Eye (tissue), 1 donor: ENCODE measurements around the gene GRM4.

Experiments
- DNase-seq: peaks from one replicate; pipeline ENCODE4 v3.0.0-alpha.2; 2015

The GRM4 gene

DNA sequence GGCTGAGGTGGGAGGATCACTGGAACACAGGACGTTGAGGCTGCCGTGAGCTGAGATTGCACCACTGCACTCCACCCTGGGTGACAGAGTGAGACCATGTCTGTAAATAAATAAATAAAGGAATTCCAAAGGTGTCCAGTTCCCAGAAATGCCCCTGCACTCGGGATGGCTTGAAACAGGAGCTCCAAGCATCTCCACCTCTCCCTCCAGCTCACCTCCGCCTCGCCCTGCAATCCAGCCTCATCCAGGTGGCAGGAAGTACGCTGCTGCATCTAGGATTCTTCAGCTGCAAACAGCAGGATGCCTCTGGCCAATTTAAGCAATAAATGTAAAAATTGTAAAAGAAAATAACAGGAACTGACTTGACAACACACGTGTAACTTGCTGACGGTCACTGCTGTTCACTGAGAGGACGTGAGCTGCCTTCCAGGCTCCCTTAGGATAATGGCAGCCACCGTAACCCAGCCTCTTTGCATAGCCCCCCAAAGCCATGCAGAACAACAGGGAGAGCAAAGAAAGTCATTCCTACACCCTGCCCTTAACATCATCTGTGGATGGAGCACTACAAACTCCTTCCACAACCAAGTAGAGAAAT, 11.4 kb upstream of the GRM4 start:
- no peak for DNase-seq

DNA sequence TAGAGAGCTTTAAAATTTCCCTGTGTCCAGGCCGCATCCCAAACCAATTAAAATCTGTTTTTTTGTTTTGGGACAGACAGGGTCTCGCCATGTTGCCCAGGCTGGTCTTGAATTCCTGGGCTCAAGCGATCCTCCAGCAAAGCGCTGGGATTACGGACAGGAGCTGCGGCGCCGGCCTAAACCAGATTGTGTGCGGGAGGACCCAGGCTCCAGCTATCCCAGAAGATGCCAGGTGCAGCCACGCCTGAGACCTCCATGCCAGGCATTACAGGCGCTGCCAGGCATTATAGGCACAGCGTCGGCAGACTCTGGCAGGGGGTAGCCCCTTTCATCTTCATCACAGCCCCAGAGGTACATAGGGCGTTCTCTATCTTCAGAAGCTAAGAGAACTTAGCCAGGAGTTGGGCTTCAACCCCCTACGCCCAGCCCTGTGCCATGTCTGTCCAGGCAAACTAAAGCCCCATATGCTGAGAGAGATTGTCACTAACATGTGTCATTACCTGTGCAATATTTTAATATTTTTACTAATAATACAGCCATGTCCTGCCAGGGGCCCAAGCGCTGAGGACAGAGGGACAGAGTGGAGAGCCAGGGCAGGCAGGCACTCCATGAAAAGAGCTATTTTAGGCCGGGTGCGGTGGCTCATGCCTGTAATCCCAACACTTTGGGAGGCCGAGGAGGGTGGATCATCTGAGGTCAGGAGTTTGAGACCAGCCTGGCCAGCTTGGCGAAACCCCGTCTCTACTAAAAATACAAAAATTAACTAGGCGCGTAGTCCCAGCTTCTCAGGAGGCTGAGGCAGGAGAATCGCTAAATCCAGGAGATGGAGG, 9.8 kb upstream of the GRM4 start:
- DNase-seq = no peak

DNA sequence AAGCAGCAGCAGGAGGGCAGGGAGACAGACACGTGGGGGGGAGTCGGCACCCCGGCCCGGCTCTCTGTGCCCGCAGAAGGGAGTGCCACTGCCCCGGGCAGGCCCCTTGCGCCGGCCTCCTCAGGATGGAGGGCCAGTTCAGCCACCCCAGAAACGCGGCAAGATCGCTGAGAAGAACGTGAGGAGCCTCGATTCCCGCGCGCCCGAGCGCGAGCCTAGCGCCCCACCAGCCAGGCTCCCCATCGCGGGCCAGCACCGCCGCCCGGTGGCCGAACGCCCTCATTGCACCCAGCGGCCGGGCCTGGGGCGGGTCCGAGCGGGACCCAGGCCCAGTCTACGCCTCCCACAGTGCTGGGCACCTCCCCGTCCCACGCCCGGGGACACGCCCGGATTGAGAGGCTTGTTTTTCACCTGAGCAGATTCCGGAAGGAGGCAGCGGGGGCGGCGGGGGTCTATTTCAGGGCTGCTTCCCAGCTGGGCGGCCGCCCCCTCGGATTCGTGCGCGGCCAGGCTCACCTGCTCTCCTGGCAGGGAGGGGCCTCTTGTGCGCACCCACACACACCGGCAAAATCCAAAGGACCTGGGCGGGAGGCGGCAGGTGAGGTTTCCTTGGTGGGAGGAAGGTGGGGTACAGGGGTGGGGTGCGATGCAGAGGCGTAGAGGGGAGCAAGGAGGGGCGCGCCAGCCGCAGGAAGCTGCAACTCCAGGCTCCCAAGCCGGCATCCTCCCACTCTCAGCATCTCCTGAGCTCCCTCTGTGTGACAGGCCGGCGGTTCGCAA, 9.0 kb upstream of the GRM4 start:
- peak; percentile 86 for DNase-seq

DNA sequence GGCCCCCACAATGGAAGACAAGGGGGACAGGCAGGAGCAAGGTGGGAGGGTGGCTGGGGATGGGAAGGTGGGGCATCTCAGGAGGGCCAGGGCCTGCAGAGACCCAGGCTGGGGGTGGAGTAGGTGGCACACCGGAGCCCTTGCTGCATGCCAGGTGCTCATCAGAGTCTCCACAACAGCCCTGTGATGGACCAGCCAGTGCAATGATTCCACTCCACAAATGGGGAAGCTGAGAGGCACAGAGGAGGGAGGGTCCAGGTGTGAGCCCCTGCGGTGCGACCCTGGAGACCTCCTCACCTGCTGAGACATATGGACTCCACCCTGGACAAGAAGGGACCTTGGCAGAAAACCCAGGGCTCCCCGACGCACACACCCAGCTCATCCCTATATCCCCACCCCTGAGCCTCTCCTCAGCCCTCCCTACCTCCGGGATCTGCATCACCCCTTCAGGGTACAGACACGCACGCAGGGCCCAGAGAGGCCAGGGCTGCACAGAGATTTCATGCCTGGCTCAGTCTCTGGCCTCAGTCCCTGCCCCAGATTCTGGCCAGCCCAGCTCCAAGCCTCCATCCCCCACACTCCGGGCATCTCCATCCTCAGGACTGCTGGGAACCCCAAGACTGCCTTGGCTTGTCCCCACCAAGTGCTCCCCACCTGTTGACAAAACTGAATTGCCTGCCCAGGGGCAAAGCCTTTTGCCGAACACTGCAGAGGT, 7.1 kb upstream of the GRM4 start:
- no peak for DNase-seq

DNA sequence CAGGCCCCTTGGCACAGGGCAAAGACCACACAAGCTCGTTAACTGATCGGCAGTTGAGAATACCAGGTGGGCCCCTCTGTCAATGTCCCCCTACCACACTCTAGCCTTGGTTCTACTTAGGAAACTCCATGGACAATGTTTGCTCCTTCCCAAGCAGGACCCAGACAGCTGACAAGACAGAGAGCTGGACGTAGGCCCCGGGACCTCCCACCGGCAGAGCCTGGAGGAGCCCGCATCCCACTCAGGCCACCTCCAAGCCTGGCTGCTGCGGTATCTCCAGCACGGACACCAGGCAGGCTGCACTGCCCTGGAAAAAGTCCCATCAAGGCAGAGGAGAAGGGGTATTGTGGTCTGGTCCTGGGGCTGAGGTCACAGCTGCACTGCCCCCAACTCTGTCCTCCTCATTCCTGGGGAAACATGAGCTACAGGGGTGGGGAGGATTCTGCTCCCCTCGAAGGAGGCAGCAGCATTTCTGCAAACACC, 6.2 kb upstream of the GRM4 start:
- no peak for DNase-seq

DNA sequence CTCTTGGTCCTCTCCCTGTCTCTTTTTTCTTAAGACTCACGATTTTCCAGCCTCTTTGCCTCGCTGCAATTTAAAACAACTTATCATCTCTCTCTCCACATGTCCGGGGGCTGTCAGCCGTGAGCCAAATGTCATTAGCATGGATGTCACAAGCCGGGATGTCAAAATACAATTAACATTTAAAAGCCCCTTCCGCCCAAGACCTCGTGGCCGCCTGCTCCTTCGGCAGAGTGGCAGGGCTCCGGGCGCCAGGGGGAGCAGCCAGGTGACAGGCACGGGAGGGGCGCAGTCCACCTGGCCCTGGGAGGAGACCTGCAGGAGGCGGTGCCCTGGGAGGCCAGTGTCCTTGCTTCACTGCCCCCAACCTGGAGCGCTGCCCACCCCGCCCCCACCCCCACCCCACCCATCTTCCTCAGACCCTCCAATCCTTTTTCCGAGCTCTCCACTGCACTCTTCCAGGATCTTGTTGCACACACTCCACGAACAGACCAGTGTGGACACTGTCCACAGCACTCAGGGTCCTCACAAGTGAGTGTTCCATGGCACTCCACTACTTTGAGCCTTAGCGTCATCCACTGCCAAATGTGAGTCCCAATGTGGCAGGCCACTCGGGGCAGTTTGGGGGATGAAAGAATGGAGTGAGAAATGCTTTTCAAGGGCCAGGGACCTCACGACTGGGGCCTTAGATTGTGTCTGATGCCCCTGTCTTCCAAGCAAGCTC, 5.6 kb upstream of the GRM4 start:
- DNase-seq = peak; percentile 57

DNA sequence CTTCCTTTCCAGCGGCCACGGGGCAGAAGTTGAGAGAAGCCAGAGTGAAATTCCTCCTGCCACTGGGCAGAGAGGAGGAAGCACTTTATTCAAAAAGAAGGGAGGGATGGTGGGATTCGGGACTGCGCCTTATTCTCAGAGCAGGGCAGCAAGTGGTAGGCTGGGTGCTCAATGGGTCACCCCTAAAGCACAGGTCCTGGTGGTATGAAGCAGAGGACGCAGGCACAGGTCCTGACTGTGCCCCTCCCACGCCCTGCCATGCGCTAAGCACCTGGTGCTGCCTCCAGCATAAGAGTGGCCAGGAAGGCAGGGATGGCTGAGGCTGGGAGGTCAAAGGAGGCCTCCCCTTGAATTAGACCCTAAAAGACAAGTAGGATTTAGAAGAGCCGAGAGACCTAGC, 4.9 kb upstream of the GRM4 start:
- no peak for DNase-seq

DNA sequence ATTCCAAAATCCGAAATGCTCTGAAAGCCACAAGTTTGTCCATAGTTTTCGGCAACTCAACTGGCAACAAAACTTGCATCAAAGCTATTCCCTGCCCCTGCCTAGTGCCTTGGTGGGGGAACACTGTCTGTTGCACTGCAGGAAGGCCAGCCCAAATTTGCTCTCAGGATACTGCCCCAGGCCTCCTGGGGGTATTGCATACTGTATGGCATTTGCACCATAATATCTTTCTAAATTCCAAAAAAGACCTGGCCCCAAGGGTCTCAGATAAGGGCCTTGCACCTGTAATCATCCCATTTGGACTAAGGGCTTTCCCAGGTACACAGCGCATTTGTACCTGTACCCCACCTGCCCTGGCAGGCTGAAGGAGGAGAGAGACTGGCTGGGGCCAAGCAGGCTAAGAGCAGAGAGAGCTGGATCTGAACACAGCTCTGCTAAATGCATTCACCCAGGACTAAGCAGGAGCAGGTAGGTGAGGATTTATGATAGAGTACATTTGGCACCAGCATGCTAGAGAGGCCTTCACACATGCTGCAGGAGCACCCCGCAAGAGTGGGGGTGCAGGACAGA, 4.0 kb upstream of the GRM4 start:
- DNase-seq = no peak

DNA sequence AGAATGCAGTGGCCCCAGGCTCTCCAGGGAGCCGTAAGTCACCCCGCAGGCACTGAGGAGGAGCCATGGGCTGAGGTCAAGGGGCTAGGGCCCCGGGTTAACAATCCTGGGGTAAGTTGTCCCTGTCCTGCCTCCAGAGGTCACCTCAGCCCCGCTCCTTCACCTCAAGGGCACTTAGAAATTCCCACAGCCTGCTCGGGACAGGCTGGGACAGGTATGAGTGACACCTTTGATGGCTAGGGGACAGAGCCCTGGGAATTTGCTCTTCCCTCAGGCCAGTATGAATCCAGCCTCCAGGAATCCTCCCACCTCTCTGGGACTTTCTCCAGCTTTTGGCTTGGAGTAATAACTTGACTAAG, 3.5 kb upstream of the GRM4 start:
- no peak for DNase-seq

DNA sequence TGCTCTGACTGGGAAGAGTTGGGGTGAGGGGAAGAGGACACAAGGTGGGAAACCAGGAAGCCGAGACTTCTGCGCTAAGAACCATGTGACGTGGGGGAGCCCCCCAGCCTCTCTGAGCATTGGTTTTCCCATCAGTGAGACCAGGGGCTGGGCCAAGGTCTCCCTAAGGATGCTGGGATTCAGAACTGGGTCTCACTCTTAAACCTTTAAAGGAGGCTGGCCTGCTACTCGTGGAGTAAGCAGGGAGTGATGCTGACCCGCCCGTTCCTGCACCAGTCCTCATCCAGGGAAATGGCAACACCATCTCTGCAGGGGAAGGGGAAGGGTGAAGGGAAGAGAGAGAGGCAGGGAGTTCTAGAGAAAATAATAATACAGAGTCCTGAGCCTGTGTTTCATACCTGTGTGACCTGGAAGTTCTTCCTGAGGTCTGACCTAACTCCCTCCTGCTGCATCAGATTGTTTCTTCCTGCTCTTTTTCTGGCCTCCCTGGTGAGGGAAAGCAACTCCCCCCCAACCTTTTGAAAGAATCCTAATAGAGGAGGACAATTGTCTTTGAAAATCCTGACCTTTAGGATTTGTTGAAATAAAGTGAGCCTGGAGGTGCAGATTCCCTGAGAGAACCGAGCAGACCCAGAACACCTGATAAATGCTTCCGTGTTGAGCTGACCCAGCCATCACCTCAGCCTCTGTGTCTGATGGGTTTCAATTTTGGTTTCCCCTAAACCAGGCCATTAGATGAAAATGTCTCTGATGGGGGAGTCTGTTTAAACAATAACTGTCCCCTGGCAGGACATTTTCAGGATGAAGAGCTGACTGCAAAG, 3.0 kb upstream of the GRM4 start:
- DNase-seq = no peak

DNA sequence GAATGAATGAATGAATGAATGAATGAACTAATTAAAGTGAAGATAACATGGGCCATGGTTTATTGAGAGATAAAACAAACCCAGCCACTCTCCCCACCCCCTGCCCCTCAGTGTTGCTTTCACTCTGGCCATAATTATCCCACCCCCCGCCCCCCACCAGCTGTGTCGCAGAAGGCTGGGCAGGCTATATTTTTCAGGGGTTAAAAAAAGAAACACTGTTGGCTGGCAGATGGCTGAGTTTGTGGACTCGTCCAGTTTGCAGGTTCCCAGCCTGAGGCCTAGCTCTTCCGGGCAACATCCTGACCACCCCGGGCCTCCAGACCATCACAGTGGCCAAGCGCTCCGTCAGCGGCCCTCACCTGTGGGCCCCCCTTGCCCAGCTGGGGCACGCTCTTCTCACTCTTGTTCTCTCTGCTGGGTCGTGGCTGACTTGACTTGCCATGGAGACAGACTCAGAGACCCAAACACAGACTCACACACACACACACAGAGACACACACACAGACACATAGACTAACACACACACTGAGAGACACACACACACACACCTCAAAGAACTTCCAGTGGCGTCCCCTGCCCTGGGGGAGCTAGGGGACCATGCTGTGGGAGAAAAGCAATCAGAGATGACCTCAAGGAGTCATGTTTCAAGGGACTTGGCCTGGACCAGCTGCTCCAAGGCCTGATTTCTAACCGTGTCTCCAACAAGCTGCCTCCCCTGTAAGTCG, 2.2 kb upstream of the GRM4 start:
- DNase-seq = no peak

DNA sequence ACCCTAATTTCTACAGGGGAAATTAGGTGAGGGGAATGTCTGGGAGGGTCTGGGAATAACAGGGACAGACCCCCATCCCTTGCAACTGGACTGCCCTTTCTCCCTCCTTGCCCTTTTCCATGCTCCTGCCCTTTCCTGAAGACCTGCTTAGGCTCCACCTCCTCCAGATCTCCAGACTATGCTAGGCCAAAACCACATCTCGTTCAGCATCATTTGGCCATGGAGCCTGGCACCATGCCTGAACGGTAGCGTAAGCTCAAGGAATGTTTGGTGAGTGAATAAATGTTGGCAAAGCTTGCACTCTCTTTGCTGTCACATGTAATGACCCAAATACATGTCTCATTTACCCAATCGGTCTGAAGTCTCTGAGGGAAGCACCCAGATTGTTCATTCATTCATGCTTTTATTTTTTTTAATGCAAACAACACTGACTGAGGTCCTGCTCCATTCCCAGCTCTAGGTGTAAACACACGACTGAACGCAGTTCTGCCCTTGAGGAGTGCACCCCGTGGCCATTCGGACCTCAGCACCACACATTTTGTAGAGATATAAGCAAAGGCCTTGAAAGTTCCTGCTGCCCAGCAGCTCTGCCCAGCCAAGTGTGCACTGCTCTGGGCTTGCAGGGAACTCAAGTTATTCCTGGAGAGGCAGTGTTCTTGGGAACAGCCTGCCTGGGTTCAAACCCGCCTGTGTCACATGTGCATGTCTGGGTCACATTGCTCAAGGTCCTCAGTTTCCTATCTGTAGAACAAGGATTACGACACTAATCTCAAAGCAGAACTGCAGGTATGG, 1.1 kb upstream of the GRM4 start:
- DNase-seq = no peak

DNA sequence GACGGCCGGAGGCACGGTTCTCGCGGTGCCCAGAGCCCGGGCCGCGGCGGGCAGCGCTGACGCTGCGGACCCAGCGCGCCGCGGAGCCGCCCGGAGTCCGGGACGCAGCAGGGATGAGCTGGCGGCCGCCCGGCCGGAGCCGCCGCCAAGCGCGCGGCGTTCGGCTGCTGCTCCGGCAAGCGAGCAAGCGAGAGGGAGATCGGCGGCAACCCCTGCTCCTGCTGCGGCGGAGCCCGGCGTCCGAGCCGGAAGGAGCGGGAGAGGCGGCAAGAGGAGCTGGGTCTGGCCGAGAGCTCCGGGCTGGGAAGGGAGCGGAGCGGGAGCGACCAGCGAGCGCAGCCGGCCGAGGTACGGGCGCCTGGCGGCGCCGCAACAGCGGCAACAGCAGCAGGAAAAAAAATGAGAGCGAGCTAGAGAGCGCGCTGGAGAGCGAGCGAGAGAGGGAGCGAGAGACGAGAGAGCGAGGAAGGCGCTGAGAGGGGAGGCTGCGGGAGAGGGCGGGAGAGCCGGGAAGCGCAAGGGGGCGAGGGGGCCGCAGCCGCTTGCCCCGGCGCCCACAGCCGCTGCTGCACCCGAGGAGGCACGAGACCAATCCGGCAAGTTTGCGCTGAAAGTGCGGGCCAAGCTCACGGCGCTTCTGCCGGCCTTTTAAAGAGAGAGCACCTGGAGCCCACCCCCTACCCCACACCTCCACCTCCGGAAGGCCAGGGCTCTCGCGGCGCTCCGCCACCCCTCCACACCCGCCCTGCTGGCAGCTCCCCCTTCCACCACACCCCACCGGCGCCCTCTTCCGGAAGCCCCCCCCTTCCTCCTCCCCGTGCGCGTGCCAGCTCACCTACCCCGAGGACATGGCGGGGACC, 496 bp downstream of the GRM4 start:
- DNase-seq = peak; percentile 83

DNA sequence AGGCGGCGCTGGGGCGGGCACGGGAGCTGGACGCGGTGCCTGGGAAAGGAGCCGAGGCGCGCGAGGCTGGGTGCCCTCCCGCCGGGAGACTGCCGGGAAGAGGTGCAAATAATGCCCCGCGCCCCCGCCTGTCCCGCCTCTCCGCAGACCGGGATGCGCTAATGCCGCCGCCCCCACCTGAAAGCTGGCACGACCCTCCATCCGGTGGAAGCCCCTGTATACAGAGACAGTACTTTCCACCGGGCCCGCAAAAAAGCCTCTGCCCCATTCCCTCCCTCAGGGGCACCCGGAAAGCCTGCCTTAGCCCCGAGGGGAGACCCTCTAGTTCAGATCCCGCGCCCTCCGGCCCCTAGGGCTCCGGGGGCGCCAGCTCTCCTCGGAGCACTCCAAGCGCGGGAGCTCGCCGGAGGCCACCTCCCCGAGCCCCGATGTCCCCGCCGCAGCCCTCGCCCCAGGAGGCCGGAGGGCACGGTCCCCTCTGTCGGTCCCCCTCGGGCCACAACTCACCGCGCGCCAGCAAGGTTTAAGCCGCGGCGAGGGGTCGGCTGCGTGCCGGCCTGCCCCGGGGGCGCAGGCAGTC, 1.2 kb downstream of the GRM4 start:
- DNase-seq = no peak

DNA sequence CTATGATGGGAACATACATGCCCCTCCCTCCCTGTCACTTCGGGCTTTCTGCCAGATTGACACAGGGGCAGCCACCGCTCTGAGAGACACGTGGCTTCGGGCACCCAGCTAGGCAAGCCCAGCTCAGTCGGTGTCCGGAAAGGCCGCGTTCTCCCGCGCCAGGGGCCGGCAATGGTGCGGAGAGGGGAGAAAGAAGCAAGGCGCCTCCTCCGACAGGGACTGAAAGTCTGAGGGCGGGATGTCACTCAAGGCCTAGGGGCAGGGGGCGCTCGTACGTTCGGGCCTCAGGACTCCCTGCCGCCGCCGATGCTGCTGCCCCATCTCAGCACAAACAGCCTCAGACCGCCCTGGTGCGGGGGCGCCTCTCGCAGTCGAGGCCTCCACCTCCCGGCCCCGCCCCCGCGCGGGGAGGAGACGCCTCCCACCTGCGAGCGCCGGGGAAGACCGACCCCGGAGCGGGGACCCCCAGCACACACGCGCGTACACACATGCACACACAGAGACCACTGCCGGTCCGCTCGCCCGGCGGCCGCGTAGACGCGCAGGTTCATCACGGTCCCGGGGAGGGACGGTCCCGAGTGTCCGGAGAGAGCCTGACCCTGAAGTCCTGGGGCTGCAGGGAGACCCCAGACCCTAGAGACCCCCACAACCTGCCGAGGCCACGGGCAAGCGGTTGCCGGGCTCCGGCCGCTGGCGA, 1.9 kb downstream of the GRM4 start:
- DNase-seq = peak; percentile 88

DNA sequence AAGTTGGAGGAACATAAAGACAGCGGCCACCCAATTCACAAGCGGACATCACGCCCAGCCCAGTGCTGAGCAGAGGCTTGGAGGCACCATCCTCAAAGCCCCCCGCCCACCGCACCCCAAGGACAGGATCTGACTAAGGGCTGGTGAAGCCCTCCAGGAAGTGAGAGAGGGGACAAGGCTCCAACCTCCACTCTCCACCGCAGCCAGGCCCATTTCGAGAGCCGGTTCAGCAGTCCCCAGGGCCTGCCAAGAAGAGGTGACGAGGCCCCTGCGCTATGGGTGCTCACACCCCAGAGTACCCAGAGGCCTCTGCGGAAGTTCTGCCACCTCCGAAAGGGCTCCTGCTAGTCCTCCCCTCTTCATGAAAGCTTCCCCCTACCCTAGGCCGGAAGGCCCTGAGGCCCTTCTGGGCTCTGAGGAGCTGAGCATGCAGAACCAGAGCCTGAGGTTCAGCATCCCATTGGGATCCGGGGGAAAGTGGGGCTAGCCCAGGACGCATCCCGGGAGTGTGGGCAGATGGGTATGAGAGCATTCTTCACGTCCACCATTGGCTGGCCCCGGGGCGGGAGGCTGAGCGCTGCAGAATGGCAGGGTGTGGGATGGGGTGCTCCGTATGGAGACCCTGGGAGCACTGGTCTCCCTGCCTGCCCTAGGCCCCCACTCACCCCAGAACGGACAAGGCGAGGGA, 2.5 kb downstream of the GRM4 start:
- no peak for DNase-seq
